HCT116 (cell line): ENCODE data around the gene POP4. TPM values are rescaled to one million over a fixed set of nuclear protein-coding genes. Genes with fewer than 3 reads are reported as not detected.

Experiments used
- ATAC-seq: fragments of 200-7000 bp; cut with Tn5 transposase; 2 replicates; pipeline ENCODE4 v1.9.1; 2020; ENCODE audit warnings: mild to moderate bottlenecking, moderate library complexity
- BruUV-seq: library from RNA; stranded (reverse); fragments of 400-500 nt; replicated peaks from 2 replicates; lab custom pipeline; 2021; lab: Mats Ljungman, UMichigan
- CTCF ChIA-PET: fragments of 300-600 bp; sonication (Branson Sonifier 250); formaldehyde crosslinking; loops from one replicate; lab custom pipeline; 2021; ENCODE audit warnings: antibody characterized with exemption; lab: Charles Lee
- POLR2A ChIA-PET: fragments of 300-600, 350-600 bp; sonication (Branson Sonifier 250); formaldehyde crosslinking; loops from one replicate; lab custom pipeline; 2021; ENCODE audit warnings: antibody characterized with exemption; lab: Charles Lee
- RAD21 ChIA-PET, 2 experiments: fragments of 300-600 bp; sonication (Branson Sonifier 250); formaldehyde crosslinking; loops; one replicate each; lab custom pipeline; 2023; ENCODE audit warnings: low total read pairs in 2 of 2; ENCODE audit not compliant: uncharacterized antibody in 2 of 2, unreplicated experiment in 2 of 2, low non-redundant PET in 1 of 2; lab: Charles Lee
- DNase-seq: peaks from one replicate; pipeline ENCODE4 v3.0.0-alpha.2; 2010; ENCODE audit warnings: low read depth, low spot score
- H2AFZ ChIP-seq: fragments of 200-600 bp; shearing (Covaris generic), sonication (generic); 2 replicates; pipeline ENCODE4 v1.6.1; 2017; ENCODE audit warnings: low read depth, mixed run types, mixed read lengths, antibody characterized with exemption, low read length; ENCODE audit not compliant: poor library complexity, severe bottlenecking
- H3K27ac ChIP-seq: 2 replicates; pipeline ENCODE4 v1.5.1; 2012; ENCODE audit warnings: low read depth, low read length
- H3K27me3 ChIP-seq: fragments of 200-600 bp; sonication (generic); 2 replicates; pipeline ENCODE4 v1.6.1; 2016; ENCODE audit warnings: mixed run types, low read length, mixed read lengths; ENCODE audit not compliant: insufficient read depth
- H3K36me3 ChIP-seq, 2 experiments: fragments of 200-500 bp in 1 of 2; fragments of 200-600 bp in 1 of 2; sonication (Bioruptor generic) in 1 of 2; sonication (generic) in 1 of 2; 2 replicates each; pipeline versions ENCODE4 v1.5.1 to v1.6.1; 2014 to 2016; ENCODE audit warnings: low read length in 2 of 2, inconsistent platforms in 1 of 2, mixed read lengths in 1 of 2, mixed run types in 1 of 2; ENCODE audit not compliant: insufficient read depth in 2 of 2, control insufficient read depth in 1 of 2
- H3K4me1 ChIP-seq, 2 experiments: fragments of 200-600 bp in 1 of 2; sonication (generic) in 1 of 2; 2 replicates each; pipeline versions ENCODE4 v1.5.1 to v1.6.1; 2012 to 2017; ENCODE audit warnings: low read length in 2 of 2, inconsistent platforms in 1 of 2, mild to moderate bottlenecking in 1 of 2, mixed read lengths in 1 of 2, mixed run types in 1 of 2, moderate library complexity in 1 of 2; ENCODE audit not compliant: insufficient read depth in 2 of 2, control insufficient read depth in 1 of 2
- H3K4me2 ChIP-seq: fragments of 200-600 bp; sonication (generic); 2 replicates; pipeline ENCODE4 v1.6.1; 2017; ENCODE audit warnings: mixed run types, low read length, mixed read lengths
- H3K4me3 ChIP-seq, 2 experiments: fragments of 200-600 bp in 1 of 2; sonication (generic) in 1 of 2; replicated peaks in 1 of 2; 2 replicates each; pipeline ENCODE4 v1.5.1; 2011 to 2016; ENCODE audit warnings: low read length in 2 of 2, control low read depth in 1 of 2, low read depth in 1 of 2, mild to moderate bottlenecking in 1 of 2, mixed read lengths in 1 of 2, mixed run types in 1 of 2
- H3K79me2 ChIP-seq: fragments of 200-600 bp; sonication (generic); 2 replicates; pipeline ENCODE4 v1.6.1; 2017; ENCODE audit warnings: mild to moderate bottlenecking, mixed run types, low read length, moderate library complexity, mixed read lengths; ENCODE audit not compliant: insufficient read depth
- H3K9ac ChIP-seq: fragments of 200-600 bp; sonication (generic); 2 replicates; pipeline ENCODE4 v1.6.1; 2016; ENCODE audit warnings: low read length, mixed read lengths
- H3K9me2 ChIP-seq: fragments of 200-600 bp; sonication (generic), shearing (Covaris generic); 2 replicates; pipeline ENCODE4 v1.6.1; 2017; ENCODE audit warnings: mixed run types, mild to moderate bottlenecking, moderate library complexity; ENCODE audit not compliant: insufficient read depth
- H3K9me3 ChIP-seq, 2 experiments: fragments of 200-500 bp in 1 of 2; fragments of 200-600 bp in 1 of 2; sonication (Bioruptor generic) in 1 of 2; sonication (generic) in 1 of 2; 2 replicates each; pipeline ENCODE4 v1.6.1; 2014 to 2017; ENCODE audit warnings: low read length in 2 of 2, mixed read lengths in 2 of 2, inconsistent platforms in 1 of 2, low read depth in 1 of 2, mild to moderate bottlenecking in 1 of 2, mixed run types in 1 of 2, moderate library complexity in 1 of 2; ENCODE audit not compliant: control insufficient read depth in 1 of 2, insufficient read depth in 1 of 2
- H4K20me1 ChIP-seq: fragments of 200-600 bp; sonication (generic), shearing (Covaris generic); 2 replicates; pipeline ENCODE4 v1.6.1; 2017; ENCODE audit warnings: mixed run types, mild to moderate bottlenecking, moderate library complexity; ENCODE audit not compliant: insufficient read depth
- ATF3 ChIP-seq: IDR thresholded peaks from 2 replicates; pipeline ENCODE4 v1.6.1; 2012
- CBX3 ChIP-seq: IDR thresholded peaks from 2 replicates; pipeline ENCODE4 v1.6.1; 2012; ENCODE audit warnings: low read depth
- CEBPB ChIP-seq: IDR thresholded peaks from 2 replicates; pipeline ENCODE4 v1.6.1; 2012; ENCODE audit warnings: low read depth
- EGR1 ChIP-seq: IDR thresholded peaks from 2 replicates; pipeline ENCODE4 v1.6.1; 2012; ENCODE audit warnings: low read depth
- ELF1 ChIP-seq: IDR thresholded peaks from 2 replicates; pipeline ENCODE4 v1.6.1; 2012; ENCODE audit warnings: low read depth, borderline replicate concordance
- EZH2 ChIP-seq: fragments of 200-600 bp; sonication (generic); IDR thresholded peaks from 2 replicates; pipeline ENCODE4 v1.6.1; 2017; ENCODE audit warnings: antibody characterized with exemption, mixed run types
- EZH2phosphoT487 ChIP-seq: fragments of 200-600 bp; IDR thresholded peaks from 2 replicates; pipeline ENCODE4 v1.6.1; 2018; ENCODE audit warnings: antibody characterized with exemption, borderline replicate concordance
- FOSL1 ChIP-seq: IDR thresholded peaks from 2 replicates; pipeline ENCODE4 v1.6.1; 2012; ENCODE audit warnings: low read depth
- MAX ChIP-seq: IDR thresholded peaks from 2 replicates; pipeline ENCODE4 v1.6.1; 2012
- RAD21 ChIP-seq: IDR thresholded peaks from 2 replicates; pipeline ENCODE4 v1.6.1; 2012; ENCODE audit warnings: low read depth, mild to moderate bottlenecking
- SRF ChIP-seq: IDR thresholded peaks from 2 replicates; pipeline ENCODE4 v1.6.1; 2012; ENCODE audit warnings: low read depth
- TCF7L2 ChIP-seq: IDR thresholded peaks from 2 replicates; pipeline ENCODE4 v1.7.0; 2011; ENCODE audit warnings: borderline replicate concordance, inconsistent platforms; ENCODE audit not compliant: insufficient read depth, insufficient read length; ENCODE audit errors: extremely low read depth
- YY1 ChIP-seq: IDR thresholded peaks from 2 replicates; pipeline ENCODE4 v1.6.1; 2011; ENCODE audit warnings: low read length, low read depth, moderate library complexity, mild to moderate bottlenecking; ENCODE audit not compliant: insufficient replicate concordance; ENCODE audit errors: extremely low read depth
- ZFX ChIP-seq: fragments of 450-650 bp; IDR thresholded peaks from 2 replicates; pipeline ENCODE4 v1.6.1; 2017
- intact Hi-C: fragments of 100-400 bp; cut with micrococcal nuclease; formaldehyde crosslinking; loops from 2 replicates; pipeline ENCODE4 v1.10.0; 2022
- total RNA-seq: library from RNA; stranded (reverse); gene quantifications from one replicate; pipeline ENCODE4 v1.2.1, GENCODE V29; 2021; ENCODE audit not compliant: unreplicated experiment

POP4 gene
- total RNA-seq, 1 experiment from 2014 or later = 61.2 TPM

- TF ChIP-seq SRF = no peak
- no peak for TF ChIP-seq YY1
- no peak for TF ChIP-seq CEBPB
- no peak for TF ChIP-seq ZFX
- TF ChIP-seq ELF1 = no peak
- no peak for TF ChIP-seq MAX
- no peak for TF ChIP-seq TCF7L2
- TF ChIP-seq RAD21 = no peak
- TF ChIP-seq FOSL1 = no peak
- no peak for TF ChIP-seq EGR1
- TF ChIP-seq ATF3 = no peak
- TF ChIP-seq EZH2 = no peak
- no peak for TF ChIP-seq EZH2phosphoT487
- TF ChIP-seq CBX3 = no peak
- TF ChIP-seq, all 23 proteins: peak for 0
- H3K27me3 ChIP-seq = peaks cover 44% of the 10 kb centered on the region
- no peaks in the 10 kb centered on the region for H3K79me2 ChIP-seq
- ATAC-seq (no peak), DNase-seq (no peak)
- H3K4me3 ChIP-seq = no peak overlapping the region
- intact Hi-C loops = no loop called here
- no peak overlapping the region for H3K4me2 ChIP-seq
- H3K27ac ChIP-seq = no peak overlapping the region
- H4K20me1 ChIP-seq = no peaks in the 10 kb centered on the region
- no peaks in the 10 kb centered on the region for H3K9me2 ChIP-seq
- no peak overlapping the region for H2AFZ ChIP-seq
- H3K36me3 ChIP-seq = no peaks in the 10 kb centered on the region
- POLR2A ChIA-PET = no interaction called here
- no peak overlapping the region for H3K9ac ChIP-seq
- no peaks in the 10 kb centered on the region for H3K4me1 ChIP-seq
- CTCF ChIA-PET = no interaction called here
- RAD21 ChIA-PET = no interaction called here
- no TSS peak for BruUV-seq
- no peaks in the 10 kb centered on the region for H3K9me3 ChIP-seq
Measured at GRCh38 chr19:29565171-29565570, 40.9 kb upstream of the POP4 start.
